MV-4-11 (cell line): Measurements from ENCODE around the gene TMEM51.

ENCODE experiments used
- DNase-seq: peaks from one replicate; lab custom pipeline; 2025; lab: John Stamatoyannopoulos, UW

Gene TMEM51

DNA sequence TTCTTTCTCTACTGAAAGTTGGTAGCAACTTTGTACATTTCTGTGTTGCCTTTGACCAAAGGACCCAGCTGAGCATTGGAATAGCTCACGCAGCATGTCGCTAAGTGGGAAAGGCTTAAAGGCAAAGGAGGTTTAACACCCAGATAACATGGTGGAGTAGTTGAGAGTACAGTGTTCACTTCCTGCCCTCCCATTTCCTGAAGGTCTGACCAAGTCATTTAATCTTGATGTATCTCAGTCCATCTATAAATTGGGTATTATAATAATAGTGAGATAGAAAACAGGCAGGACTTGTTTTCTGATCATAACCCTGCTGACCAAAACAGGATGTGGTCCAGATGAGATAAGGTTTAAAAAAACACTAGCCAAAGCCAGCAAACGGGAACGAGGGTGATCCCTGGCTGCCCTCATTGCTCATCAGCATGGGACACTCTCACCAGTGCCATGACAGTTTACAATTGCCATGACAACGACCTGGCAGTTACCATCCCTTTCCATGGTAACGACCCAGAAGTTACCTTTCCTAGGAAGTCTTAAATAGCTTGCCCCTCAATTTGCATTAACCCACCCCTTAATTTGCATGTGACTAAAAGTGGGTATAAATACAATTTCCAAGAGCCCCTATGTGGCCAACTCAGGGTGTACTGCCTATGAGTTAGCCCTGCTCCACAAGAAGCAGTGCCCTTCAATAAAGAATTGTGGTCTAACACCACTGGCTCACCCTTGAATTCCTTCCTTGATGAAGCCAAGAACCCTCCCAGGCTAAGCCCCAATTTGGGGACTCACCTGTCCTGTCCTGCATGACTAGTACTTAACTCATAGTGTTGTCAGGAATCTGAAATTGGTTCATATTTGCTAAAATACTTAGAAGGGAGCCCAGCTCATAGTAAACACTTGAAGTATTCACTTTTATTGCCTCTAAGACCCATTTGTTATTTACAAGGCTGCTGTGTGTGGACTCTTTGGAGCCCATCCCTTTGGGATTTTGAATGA is 65.0 kb downstream of the TMEM51 start:
- DNase-seq, result peak; percentile 69

GRCh38 chr1:15219280-15220023 is 65.9 kb downstream of the TMEM51 start:
- no peak for DNase-seq

- DNase-seq, result no peak
Observed at GRCh38 chr1:15220024-15220392, 66.5 kb downstream of the TMEM51 start.

GRCh38 chr1:15220825-15221431 is 67.4 kb downstream of the TMEM51 start:
- DNase-seq, result no peak

- DNase-seq, result no peak
Observed at GRCh38 chr1:15222653-15223303, 69.2 kb downstream of the TMEM51 start.

GRCh38 chr1:15224259-15224869 is 70.8 kb downstream of the TMEM51 start:
- peak; percentile 72 for DNase-seq

GRCh38 chr1:15224974-15225373 is 71.4 kb downstream of the TMEM51 start:
- peak; percentile 69 for DNase-seq

DNA sequence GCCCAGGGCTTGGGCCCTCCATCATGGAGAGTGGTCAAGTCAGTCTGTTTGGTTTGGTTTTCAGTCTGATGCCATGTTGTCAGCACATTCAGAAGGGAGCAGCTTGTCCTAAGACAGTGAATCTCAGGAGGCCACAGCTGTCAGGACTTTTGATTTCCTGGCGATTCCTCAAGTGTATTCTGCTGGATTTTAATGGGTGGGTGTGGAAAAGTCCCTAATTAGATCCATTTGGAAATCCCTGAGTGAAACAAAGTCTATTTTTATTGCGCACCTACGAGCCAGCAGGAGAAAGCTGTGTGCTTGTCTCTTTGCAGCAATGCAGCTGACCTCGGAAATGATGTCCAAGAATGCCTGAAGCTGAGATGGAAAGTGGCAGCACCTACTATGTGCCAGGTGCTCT is 71.9 kb downstream of the TMEM51 start:
- DNase-seq, result no peak

DNA sequence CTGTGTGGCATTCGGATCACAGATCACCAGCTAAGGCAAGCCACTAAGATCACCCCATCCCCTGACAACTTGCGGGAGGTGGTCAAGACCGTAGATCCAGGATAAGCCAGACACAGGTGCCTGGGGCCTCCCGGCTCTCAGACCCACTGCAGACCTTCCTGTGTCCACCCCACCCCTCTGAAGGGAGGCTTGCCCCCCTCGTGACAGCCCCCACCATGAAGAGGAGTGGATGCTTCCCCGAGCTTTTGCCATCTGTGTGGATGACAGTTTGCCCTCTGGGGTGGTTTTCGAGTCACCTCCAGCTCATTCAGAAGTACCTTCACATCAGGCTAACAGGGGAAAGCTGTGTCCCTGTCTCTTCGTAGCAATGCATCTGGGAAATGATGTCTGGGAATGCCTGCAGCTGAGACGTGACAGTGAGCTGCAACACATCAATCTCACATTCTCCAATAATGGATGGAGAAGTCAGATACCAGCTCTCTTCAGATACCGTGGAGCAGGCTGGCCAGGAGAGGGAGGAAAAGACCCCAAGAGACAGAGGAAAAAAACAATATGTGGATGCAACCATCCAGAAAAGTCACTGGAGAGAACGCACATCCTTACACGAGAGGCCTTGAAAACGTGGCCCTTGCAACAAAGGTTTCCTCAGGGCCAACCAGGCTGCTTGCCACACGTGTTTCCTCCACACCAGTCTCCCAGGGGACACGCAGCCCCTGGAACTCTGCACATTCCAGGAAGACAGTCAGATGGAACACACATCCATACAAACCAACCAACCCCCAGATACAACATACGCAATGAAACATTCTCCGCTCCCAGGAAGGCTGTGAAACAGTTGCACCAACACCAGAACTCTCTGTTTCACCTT is 73.1 kb downstream of the TMEM51 start:
- no peak for DNase-seq

- no peak for DNase-seq
Observed at GRCh38 chr1:15229707-15230131, 76.2 kb downstream of the TMEM51 start.

DNA sequence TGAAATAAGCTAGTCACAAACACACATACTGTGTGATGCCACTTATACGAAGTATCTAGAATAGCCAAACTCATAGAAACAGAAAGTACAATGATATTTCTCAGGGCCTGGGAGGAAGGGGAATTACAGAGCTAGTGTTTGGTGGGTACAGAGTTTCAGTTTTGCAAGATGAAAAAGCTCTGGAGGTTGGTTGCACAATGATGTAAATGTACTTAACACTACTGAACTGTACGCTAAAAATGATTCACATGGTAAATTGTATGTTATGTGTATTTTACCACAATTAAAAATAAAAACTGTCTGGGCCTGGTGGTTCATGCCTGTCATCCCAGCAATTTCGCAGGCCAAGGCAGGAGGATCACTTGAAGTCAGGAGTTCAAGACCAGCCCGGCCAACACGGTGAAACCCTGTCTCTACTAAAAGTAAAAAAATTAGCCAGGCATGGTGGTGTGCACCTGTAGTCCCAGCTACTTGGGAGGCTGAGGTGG is 78.2 kb downstream of the TMEM51 start:
- DNase-seq, result peak; percentile 97

DNA sequence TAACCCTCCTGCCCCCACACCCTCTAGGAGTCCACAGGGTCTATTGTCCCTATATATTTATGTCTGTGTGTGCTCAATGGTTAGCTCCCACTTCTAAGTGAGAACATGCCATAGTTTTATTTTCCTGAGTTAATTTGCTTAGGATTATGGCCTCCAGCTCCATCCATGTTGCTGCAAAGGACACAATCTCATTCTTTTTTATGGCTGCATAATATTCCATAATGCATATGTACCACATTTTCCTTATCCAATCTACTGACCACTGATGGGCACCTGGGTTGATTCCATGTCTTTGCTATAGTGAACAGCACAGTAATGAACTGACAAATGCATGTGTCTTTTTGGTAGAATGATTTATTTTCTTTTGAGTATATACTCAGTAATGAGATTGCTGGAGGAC is 80.1 kb downstream of the TMEM51 start:
- no peak for DNase-seq

DNA sequence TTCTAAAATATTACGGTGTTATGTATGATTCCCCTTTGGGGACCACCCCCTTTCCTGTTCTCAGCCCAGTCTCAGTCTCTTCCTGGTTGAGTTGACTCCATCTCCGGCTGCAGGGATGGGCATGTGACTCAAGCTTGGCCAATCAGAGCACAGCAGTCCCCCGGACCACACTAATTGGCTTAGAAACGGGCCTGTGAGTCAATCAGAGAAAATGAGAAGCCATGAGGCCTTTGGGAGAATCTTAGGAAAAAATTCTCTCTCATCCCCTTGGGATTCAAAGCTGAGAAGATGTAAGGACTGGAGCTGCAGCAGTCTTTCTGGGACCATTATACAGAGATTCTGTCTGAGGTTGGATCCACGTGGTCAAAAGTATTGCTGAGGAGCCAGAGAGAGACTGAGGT is 82.8 kb downstream of the TMEM51 start:
- DNase-seq, result no peak

DNA sequence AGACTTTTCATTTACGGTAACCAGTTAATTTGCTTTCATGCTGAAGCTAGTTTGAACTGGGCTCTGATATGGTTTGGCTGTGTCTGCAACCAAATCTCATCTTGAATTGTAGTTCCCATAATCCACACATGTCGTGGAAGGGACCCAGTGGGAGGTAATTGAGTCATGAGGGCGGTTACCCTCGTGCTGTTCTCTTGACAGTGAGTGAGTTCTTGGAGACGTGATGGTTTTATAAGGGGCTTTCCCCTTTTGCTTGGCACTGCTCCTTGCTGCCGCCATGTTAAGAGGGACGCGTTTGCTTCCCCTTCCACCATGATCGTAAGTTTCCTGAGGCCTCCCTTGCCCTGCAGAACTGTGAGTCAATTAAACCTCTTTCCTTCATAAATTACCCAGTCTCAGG is 83.2 kb downstream of the TMEM51 start:
- no peak for DNase-seq

DNA sequence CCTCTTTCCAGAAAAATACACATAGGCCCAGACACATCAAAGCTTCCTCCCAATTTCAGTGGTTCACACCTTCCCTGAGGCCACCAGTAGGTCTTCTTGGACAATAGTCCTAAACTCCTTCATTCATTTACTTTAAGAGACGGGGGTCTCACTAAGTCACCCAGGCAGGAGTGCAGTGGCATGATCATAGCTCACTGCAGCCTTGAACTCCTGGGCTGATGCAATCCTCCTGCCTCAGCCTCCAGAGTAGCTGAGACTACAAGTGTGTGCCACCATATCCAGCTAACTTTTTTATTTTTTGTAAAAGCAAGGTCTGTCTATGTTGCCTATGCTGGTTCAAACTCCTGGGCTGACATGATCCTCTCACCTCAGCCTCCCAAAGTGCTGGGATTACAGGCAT is 85.2 kb downstream of the TMEM51 start:
- no peak for DNase-seq

- DNase-seq, result no peak
Observed at GRCh38 chr1:15242766-15243165, 89.2 kb downstream of the TMEM51 start.

DNA sequence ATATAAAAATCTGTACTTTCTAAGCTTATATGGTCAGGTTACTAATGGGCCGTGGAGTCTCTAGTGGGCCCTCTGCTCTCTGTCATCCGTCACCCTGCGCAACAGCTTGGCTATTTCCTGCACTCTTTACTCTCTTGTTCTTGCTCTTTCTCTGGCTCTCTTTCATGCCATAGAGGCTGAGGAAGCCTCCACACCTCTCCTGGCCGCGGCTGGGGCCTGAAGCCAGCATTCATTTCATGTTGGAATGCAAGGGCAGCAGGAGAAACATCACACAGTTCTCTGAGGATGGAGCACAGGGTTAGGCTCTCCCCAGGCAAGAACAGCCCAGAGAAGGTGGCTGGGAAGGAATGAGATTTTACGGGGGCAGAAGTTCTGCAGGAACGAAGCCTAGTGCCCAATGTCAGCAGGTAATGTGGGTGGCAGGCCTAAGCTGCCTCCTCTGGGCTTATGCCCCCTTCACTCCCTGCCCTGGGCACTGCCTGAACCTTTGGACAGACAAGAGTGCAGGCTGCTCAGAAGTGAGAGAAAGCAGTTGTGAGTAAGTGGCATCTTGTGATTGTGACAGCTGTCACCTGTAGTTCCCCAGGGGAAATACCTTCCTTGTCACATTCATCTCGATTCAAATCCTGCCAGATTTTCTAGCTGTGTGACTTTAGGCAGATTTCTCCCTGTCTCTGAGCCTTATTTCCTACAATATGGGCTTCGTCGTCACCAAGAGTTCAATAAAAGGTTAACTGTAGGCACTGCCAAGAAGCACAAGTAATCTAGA is 89.9 kb downstream of the TMEM51 start:
- no peak for DNase-seq

DNA sequence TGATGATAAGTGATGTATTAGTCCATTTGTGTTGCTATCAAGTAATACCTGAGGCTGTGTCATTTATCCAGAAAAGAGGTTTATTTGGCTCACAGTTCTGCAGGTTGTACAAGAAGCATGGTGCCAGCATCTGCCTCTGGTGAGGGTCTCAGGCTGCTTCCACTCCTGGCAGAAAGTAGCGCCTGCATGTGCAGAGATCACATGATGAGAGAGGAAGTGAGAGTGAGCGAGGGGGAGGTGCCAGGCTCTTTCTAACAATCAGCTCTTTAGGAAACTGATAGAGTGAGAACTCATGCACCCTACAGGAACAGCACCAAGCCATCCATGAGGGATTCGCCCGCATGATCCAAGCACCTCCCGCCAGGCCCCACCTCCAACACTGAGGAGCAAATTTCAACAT is 91.3 kb downstream of the TMEM51 start:
- DNase-seq, result no peak

DNA sequence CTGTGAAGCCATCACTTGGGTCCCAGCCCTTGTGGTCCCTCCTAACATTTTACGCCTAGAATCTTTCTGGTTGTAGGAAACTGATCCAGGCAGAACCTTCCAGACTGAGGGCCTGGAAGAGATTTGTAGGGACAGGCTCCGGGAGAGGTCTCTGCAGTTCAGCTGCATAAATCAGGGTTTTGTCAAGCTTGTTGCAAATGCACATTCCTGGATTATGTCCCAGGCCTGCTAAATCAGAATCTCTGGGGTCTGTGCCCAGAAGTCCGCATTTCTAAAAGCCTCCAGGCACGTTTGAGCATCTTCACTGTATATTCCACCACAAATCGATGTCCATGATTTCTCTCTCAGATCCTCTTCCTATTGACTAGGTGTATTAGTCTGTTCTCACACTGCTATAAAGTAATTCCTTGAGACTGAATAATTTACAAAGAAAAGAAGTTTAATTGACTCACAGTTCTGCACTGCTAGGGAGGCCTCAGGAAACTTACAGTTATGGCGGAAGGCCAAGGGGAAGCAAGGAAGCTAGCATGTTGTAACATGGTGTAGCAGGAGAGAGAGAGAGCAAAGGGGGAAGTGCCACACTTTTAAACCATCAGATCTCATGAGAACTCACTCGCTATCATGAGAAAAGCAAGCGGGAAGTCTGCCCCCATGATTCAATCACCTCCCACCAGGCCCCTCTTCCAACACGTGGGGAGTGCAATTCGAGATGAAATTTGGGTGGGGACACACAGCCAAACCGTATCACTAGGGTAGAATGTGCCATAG is 92.2 kb downstream of the TMEM51 start:
- peak; percentile 69 for DNase-seq
